22Rv1 (cell line): ENCODE data around the gene HAPLN3.

Experiments used
- ZFX ChIP-seq: fragments of 450-650 bp; IDR thresholded peaks from 2 replicates; pipeline ENCODE4 v1.6.1; 2017; ENCODE audit warnings: antibody characterized with exemption, borderline replicate concordance
- TF ChIP-seq, protein P1 (sequence below): fragments of 450-650 bp; IDR thresholded peaks from 2 replicates; pipeline ENCODE4 v1.5.1; 2017; ENCODE audit warnings: mild to moderate bottlenecking

GRCh38 chr15:88877415-88877814 is 17.9 kb downstream of the HAPLN3 start:
- TF ChIP-seq, protein P1, sequence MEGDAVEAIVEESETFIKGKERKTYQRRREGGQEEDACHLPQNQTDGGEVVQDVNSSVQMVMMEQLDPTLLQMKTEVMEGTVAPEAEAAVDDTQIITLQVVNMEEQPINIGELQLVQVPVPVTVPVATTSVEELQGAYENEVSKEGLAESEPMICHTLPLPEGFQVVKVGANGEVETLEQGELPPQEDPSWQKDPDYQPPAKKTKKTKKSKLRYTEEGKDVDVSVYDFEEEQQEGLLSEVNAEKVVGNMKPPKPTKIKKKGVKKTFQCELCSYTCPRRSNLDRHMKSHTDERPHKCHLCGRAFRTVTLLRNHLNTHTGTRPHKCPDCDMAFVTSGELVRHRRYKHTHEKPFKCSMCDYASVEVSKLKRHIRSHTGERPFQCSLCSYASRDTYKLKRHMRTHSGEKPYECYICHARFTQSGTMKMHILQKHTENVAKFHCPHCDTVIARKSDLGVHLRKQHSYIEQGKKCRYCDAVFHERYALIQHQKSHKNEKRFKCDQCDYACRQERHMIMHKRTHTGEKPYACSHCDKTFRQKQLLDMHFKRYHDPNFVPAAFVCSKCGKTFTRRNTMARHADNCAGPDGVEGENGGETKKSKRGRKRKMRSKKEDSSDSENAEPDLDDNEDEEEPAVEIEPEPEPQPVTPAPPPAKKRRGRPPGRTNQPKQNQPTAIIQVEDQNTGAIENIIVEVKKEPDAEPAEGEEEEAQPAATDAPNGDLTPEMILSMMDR: no peak
- TF ChIP-seq ZFX: no peak
